ENCODE results near the gene PVALEF.

DNA sequence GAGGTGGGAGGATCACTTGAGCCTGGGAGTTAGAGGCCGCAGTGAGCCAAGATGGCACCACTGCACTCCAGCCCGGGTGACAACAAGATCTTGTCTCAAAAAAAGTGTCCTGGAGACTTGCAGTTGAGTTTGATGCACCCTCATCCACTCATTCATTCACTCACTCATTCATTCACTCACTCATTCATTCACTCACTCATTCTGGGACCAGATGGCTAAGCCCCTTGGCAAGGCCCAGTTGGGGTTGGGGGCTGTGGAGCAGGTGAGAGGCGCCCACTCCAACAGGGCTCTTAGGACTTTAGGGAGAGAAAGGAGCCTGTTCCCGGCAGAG, 1.9 kb downstream of the PVALEF start:
- TF ChIP-seq, protein P1, sequence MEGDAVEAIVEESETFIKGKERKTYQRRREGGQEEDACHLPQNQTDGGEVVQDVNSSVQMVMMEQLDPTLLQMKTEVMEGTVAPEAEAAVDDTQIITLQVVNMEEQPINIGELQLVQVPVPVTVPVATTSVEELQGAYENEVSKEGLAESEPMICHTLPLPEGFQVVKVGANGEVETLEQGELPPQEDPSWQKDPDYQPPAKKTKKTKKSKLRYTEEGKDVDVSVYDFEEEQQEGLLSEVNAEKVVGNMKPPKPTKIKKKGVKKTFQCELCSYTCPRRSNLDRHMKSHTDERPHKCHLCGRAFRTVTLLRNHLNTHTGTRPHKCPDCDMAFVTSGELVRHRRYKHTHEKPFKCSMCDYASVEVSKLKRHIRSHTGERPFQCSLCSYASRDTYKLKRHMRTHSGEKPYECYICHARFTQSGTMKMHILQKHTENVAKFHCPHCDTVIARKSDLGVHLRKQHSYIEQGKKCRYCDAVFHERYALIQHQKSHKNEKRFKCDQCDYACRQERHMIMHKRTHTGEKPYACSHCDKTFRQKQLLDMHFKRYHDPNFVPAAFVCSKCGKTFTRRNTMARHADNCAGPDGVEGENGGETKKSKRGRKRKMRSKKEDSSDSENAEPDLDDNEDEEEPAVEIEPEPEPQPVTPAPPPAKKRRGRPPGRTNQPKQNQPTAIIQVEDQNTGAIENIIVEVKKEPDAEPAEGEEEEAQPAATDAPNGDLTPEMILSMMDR (IDR thresholded peaks at IDR 0.05): no peak
- TF ChIP-seq POLR2AphosphoS5 (IDR thresholded peaks at IDR 0.05; ENCODE audit: low read depth, low read length): no peak
- TF ChIP-seq, protein P2, sequence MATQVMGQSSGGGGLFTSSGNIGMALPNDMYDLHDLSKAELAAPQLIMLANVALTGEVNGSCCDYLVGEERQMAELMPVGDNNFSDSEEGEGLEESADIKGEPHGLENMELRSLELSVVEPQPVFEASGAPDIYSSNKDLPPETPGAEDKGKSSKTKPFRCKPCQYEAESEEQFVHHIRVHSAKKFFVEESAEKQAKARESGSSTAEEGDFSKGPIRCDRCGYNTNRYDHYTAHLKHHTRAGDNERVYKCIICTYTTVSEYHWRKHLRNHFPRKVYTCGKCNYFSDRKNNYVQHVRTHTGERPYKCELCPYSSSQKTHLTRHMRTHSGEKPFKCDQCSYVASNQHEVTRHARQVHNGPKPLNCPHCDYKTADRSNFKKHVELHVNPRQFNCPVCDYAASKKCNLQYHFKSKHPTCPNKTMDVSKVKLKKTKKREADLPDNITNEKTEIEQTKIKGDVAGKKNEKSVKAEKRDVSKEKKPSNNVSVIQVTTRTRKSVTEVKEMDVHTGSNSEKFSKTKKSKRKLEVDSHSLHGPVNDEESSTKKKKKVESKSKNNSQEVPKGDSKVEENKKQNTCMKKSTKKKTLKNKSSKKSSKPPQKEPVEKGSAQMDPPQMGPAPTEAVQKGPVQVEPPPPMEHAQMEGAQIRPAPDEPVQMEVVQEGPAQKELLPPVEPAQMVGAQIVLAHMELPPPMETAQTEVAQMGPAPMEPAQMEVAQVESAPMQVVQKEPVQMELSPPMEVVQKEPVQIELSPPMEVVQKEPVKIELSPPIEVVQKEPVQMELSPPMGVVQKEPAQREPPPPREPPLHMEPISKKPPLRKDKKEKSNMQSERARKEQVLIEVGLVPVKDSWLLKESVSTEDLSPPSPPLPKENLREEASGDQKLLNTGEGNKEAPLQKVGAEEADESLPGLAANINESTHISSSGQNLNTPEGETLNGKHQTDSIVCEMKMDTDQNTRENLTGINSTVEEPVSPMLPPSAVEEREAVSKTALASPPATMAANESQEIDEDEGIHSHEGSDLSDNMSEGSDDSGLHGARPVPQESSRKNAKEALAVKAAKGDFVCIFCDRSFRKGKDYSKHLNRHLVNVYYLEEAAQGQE (IDR thresholded peaks at IDR 0.05; ENCODE audit: insufficient read depth in 1 of 2, low read depth in 2 of 2, low read length in 1 of 2): no peak

Data from Panc1 (cell line).